ENCODE data around the gene WNT5B. TPM values are rescaled to one million over a fixed set of nuclear protein-coding genes. Genes with fewer than 3 reads are reported as not detected.
A peak's percentile ranks its signal among the peaks of the same experiment; 100 is the strongest.
"Not testable (repeated sequence)": the region's sequence is repeated elsewhere in the genome, so short reads cannot be mapped to it uniquely, and the experiment has no call there.

The WNT5B gene
- total RNA-seq, 1 donor from 2014 or later: 0.89 TPM

DNA sequence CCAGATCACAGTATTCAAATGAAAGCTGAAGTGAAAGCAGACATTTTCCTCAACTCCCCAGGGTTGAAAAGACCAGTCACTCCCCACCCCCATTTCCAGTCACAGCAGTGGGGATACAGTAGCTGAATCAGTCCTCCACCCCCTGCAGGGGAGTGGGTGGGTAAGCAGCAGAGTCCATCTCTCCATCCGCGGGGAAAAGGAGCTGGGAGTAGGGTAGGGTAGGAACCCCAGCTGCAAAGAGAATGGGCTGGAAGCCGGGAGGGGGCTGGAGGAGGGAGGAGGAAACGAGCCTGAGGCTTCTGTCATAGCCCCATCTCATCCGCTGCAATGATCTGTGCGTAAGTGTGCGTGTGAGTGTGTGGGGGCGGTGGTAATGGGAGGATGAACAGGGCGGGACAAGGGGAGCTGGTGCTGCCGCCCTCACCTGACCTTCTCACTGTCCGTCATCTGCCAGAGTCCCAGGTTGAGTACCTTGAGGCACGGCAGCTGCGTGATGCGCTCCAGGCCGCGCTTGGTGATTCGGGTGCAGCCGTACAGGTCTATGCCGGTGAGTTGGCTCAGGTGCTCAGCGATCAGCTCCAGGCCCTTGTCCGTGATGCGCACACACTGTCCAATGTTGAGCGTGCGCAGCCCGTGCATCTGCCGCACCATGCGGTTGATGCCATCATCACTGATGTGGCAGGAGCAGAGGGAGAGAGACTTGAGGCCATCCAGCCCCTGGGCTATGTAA lies 36.4 kb upstream of the WNT5B start:
- Mint-ChIP-seq H3K36me3 (ENCODE audit: low read depth) (peaks cover 28% of the 10 kb centered on the region), H3K27ac (peak overlapping the region; percentile 90), H3K9me3 (peaks cover 4% of the 10 kb centered on the region), H3K4me3 (peak overlapping the region; percentile 99), H3K4me1 (peaks cover 52% of the 10 kb centered on the region), H3K27me3 (no peaks in the 10 kb centered on the region)
- peak; percentile 89 for DNase-seq
- intact Hi-C loops (cut with micrococcal nuclease): loop anchor here (2.0 to 10.0 kb wide), 6 partner anchors 600 to 1192 kb away; partner anchors contain the start of genes CCDC77, ERC1 and RAD52

GRCh38 chr12:1593174-1594005 lies 35.6 kb upstream of the WNT5B start:
- H3K36me3 Mint-ChIP-seq (ENCODE audit: low read depth): peaks cover 26% of the 10 kb centered on the region
- H3K4me3 Mint-ChIP-seq: peak overlapping the region; percentile 99
- no peaks in the 10 kb centered on the region for H3K27me3 Mint-ChIP-seq
- H3K4me1 Mint-ChIP-seq: peaks cover 46% of the 10 kb centered on the region
- peak overlapping the region; percentile 90 for H3K27ac Mint-ChIP-seq
- intact Hi-C loops (cut with micrococcal nuclease): loop anchor here (2.0 to 10.0 kb wide), 7 partner anchors 97 to 1193 kb away; partner anchors contain the start of genes ADIPOR2, CCDC77, ERC1 and RAD52
- peak; percentile 85 for DNase-seq
- peaks cover 4% of the 10 kb centered on the region for H3K9me3 Mint-ChIP-seq

DNA sequence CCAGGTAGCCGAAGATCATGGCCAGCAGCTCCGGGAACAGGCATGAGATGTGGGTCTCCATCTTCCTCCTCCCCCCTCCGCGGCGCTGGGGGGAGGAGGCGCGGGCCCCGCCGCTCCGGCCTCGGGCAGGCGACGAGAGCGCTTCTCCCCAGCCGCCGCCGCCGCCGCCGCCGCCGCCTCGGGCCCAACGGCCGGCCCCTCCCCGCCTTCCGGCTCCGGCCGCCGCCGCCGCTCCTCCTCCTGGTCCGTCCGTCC lies 35.1 kb upstream of the WNT5B start:
- intact Hi-C loops (cut with micrococcal nuclease): loop anchor here (2.0 to 10.0 kb wide), 5 partner anchors 97 to 967 kb away; partner anchors contain the start of genes ADIPOR2 and ERC1
- Mint-ChIP-seq H3K4me3 (peak overlapping the region; percentile 99), H3K36me3 (ENCODE audit: low read depth) (peaks cover 22% of the 10 kb centered on the region), H3K9me3 (peaks cover 4% of the 10 kb centered on the region), H3K4me1 (peaks cover 41% of the 10 kb centered on the region), H3K27ac (peak overlapping the region; percentile 90), H3K27me3 (no peaks in the 10 kb centered on the region)
- no peak for DNase-seq

DNA sequence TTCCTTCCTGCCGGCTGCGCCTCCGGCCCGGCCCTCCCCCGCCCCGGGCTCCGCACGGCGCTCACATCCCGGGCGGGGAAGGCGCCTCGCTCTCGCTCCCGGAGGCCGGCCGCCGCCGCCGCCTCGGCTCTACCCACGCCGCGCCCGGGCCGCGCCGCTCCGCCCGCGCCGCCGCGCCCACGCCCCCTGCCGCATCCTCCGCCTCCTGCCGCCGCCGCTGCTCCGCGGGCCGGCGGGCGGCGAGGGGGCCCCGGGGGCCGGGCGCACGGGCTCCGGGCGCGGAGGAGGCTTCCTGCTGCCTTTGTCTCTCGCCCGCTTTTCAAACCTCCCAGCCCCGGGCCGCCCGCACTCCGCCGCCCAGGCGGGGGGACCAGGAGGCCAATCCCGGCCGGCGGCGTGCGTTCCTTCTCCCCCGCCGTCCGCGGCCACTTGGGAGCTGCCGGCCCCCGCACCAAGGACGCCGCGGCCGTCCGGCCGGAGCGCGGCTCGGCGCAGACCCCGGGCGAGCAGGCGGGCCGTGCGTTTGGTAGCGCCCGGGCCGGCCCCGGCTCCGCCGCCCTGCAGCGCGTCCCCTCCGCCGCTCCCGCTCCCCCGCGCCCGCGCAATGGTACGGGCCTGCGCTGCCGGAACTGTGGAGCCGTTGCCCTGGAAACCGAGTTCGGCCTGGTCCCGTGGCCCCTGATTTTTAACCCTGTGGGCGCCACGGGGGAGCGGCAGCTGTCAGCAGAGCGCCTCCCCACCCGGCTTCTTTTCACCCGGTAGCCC lies 34.6 kb upstream of the WNT5B start, which contains the start of gene FBXL14:
FBXL14 (minus strand) TSS at position 321 of the 765 bp plus-strand sequence. CDS start 515 bp downstream, outside the sequence.
- peak within 1 kb of the TSS; percentile 96 for H3K27ac Mint-ChIP-seq
- peaks cover 40% of the 10 kb centered on the region for H3K4me1 Mint-ChIP-seq
- peak; percentile 97 for DNase-seq
- H3K36me3 Mint-ChIP-seq (ENCODE audit: low read depth): peaks cover 21% of the 10 kb centered on the region
- peak within 1 kb of the TSS; percentile 99 for H3K4me3 Mint-ChIP-seq
- H3K27me3 Mint-ChIP-seq: no peaks in the 10 kb centered on the region
- intact Hi-C loops (cut with micrococcal nuclease): loop anchor here (2.0 to 10.0 kb wide), 5 partner anchors 96 to 967 kb away; partner anchors contain the start of genes ADIPOR2 and ERC1
- H3K9me3 Mint-ChIP-seq: peaks cover 4% of the 10 kb centered on the region

DNA sequence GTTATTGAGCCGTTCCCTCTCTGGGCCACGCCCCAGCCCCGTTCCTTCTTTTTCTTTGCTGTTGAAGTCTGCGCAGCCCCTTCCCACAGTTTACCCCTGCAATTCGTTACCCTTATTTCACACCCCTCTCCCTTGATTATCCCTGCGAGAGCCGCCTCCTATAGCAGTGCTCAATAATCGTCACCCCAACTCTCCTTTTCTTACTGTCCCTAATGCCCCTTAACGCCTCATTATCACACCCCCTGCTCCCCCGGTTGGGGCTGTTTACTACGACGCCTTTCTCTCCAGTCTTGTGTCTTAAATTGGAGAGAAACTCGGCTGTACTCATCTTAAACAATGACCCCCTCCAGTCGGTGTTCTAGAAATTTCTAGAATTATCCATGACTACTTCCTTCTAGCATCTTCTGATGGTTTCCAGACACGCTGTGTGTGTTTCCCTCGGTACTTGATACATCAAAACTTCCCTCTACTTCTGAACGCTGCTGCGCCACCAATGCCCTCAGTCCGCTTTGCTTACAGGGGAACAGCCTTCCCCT lies 33.9 kb upstream of the WNT5B start:
- Mint-ChIP-seq H3K27ac (peak overlapping the region; percentile 96), H3K4me3 (peak overlapping the region; percentile 93), H3K4me1 (peaks cover 36% of the 10 kb centered on the region), H3K36me3 (ENCODE audit: low read depth) (peaks cover 21% of the 10 kb centered on the region), H3K27me3 (no peaks in the 10 kb centered on the region), H3K9me3 (peaks cover 4% of the 10 kb centered on the region)
- no peak for DNase-seq
- intact Hi-C loops (cut with micrococcal nuclease): loop anchor here (2.0 to 10.0 kb wide), 2 partner anchors 96 to 780 kb away; partner anchors contain the start of gene ADIPOR2

GRCh38 chr12:1595690-1596347 lies 33.2 kb upstream of the WNT5B start:
- peak overlapping the region; percentile 96 for H3K27ac Mint-ChIP-seq
- H3K4me3 Mint-ChIP-seq: peak overlapping the region; percentile 93
- H3K27me3 Mint-ChIP-seq: no peaks in the 10 kb centered on the region
- peaks cover 31% of the 10 kb centered on the region for H3K4me1 Mint-ChIP-seq
- peaks cover 18% of the 10 kb centered on the region for H3K36me3 Mint-ChIP-seq (ENCODE audit: low read depth)
- H3K9me3 Mint-ChIP-seq: peaks cover 4% of the 10 kb centered on the region
- intact Hi-C loops (cut with micrococcal nuclease): loop anchor here (2.0 to 10.0 kb wide), 2 partner anchors 95 to 781 kb away; partner anchors contain the start of gene ADIPOR2
- no peak for DNase-seq

DNA sequence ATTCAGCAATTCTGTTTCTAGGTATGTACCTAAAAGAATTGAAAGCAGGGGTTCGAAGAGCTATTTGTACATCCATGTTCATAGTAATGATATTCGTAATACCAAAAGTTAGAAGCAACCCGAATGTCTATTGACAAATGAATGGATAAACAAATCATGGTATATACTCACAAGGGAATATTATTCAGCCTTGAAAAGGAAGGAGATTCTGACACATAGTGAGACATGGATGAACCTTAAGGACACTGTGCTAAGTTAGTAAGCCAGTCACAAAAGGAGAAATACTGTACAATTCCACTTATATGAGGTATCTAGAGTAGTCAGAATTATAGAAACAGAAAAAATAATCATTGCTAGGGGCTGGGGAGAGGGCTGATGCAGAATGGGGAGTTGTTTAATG lies 30.3 kb upstream of the WNT5B start:
- Mint-ChIP-seq H3K9me3 (peaks cover 4% of the 10 kb centered on the region), H3K27me3 (no peaks in the 10 kb centered on the region), H3K4me1 (peaks cover 30% of the 10 kb centered on the region), H3K27ac (no peak overlapping the region), H3K4me3 (no peak overlapping the region), H3K36me3 (ENCODE audit: low read depth) (peaks cover 3% of the 10 kb centered on the region)
- no peak for DNase-seq
- intact Hi-C loops (cut with micrococcal nuclease): loop anchor here (10.0 kb wide), 1 partner anchor 784 kb away; no protein-coding TSS in a partner anchor

- DNase-seq; H3K36me3 Mint-ChIP-seq (ENCODE audit: low read depth); H3K4me3 Mint-ChIP-seq; H3K27me3 Mint-ChIP-seq; H3K27ac Mint-ChIP-seq; H3K9me3 Mint-ChIP-seq; intact Hi-C loops (cut with micrococcal nuclease): not testable (repeated sequence)
- peaks cover 39% of the 10 kb centered on the region for H3K4me1 Mint-ChIP-seq
Observed at GRCh38 chr12:1602706-1603105, 26.3 kb upstream of the WNT5B start.

DNA sequence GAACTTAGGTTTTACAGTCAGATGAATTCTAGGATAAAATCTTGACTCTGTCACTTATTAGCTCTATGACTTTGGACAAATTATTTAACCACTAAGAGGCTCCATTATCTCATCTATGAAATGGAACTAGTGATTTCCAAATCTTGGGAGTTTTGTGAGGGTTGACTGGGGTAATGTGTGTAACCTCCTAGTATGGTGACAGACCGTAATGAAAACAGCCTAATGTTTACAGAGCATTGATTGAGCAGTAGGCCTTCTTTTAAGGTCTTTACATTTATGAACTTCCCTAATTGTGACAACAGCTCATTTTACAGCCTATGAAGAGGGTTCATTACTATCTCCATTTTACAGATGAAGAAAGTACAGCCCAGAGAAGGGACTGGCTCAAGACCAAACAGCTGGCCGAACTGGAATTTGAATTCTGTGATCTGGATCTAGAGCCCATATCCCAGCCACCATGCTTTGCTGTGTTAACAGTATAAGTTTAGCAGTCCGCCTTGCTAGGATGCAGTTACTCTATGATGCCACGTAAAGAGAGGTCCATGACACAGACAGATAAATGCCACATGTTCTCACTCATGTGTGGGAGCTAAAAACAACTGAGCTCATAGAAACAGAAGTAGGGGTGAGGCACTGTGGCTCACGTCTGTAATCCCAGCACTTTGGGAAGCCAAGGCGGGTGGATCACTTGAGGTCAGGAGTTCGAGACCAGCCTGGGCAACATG lies 25.6 kb upstream of the WNT5B start:
- peaks cover 4% of the 10 kb centered on the region for H3K27me3 Mint-ChIP-seq
- intact Hi-C loops (cut with micrococcal nuclease): no loop called here
- H3K9me3 Mint-ChIP-seq: no peaks in the 10 kb centered on the region
- peaks cover 1% of the 10 kb centered on the region for H3K36me3 Mint-ChIP-seq (ENCODE audit: low read depth)
- H3K4me3 Mint-ChIP-seq: no peak overlapping the region
- H3K4me1 Mint-ChIP-seq: peaks cover 39% of the 10 kb centered on the region
- no peak overlapping the region for H3K27ac Mint-ChIP-seq
- no peak for DNase-seq

GRCh38 chr12:1604464-1604863 lies 24.6 kb upstream of the WNT5B start:
- intact Hi-C loops (cut with micrococcal nuclease): loop anchor here (2.0 kb wide), 1 partner anchor 14 kb away; no protein-coding TSS in a partner anchor
- H3K9me3 Mint-ChIP-seq: no peaks in the 10 kb centered on the region
- H3K36me3 Mint-ChIP-seq (ENCODE audit: low read depth): peaks cover 1% of the 10 kb centered on the region
- peaks cover 41% of the 10 kb centered on the region for H3K4me1 Mint-ChIP-seq
- no peak for DNase-seq
- peak overlapping the region; percentile 19 for H3K4me3 Mint-ChIP-seq
- peak overlapping the region; percentile 39 for H3K27ac Mint-ChIP-seq
- H3K27me3 Mint-ChIP-seq: peaks cover 10% of the 10 kb centered on the region

DNA sequence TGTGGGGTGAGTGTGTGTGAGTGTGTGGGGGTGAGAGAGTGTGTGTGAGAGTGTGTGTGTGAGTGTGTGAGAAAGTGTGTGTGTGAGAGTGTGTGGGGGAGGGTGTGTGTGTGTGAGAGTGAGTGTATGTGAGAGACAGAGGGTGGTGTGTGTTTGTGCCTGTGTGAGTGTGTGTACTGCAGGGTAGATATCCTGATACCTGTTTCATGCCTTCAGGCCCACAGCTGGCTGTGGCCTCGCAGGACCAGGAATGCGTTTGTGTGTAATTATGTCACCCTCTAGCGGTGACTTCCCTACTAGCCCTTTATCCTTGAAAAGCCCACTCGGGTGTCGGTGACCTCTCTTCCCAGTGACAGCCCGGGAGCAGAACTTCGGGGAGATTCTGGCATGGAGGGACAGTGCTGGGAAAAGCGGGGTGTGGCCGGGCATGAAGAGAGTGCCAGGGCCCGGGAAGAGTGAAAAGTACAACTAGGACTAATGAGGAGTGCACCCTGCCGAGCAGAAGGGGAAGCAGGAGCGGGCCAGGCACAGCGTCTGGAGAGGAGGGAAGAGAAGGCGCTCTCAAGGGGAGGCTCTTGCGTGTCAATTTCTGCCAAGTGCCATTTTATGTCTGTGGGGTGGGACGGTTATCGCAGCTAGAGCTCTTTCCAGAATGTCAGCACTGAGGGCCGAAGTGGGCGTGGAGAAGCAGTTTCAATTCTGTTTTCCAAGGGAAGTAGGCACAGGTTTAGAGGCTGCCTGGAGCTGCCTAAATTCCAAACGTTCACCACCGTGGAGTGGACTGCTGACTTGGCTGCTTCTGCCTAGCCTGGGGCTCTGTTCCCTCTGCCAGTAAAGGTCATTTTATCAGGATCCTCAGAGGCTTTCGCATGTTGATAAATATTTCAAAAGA lies 23.7 kb upstream of the WNT5B start:
- Mint-ChIP-seq H3K27me3 (peaks cover 10% of the 10 kb centered on the region), H3K27ac (peak overlapping the region; percentile 64), H3K4me3 (peak overlapping the region; percentile 86), H3K36me3 (ENCODE audit: low read depth) (peaks cover 1% of the 10 kb centered on the region), H3K9me3 (no peaks in the 10 kb centered on the region), H3K4me1 (peaks cover 41% of the 10 kb centered on the region)
- peak; percentile 90 for DNase-seq
- intact Hi-C loops (cut with micrococcal nuclease): loop anchor here (2.0 to 5.0 kb wide), 2 partner anchors 15 to 488 kb away; no protein-coding TSS in a partner anchor

Measured in activated CD4-positive, alpha-beta T cell treated with anti-CD3 and anti-CD28 coated beads, Interleukin-2, amount 10 ng/mL, durations not matched to agents 24 days and 14 days (primary cell).